Panc1 (cell line): ENCODE measurements around the gene VSTM1. TPM values are rescaled to one million over a fixed set of nuclear protein-coding genes. Genes with fewer than 3 reads are reported as not detected.

ENCODE experiments used
- ATAC-seq: fragments of 200-7000 bp; cut with Tn5 transposase; 2 replicates; pipeline ENCODE4 v1.9.1; 2020; ENCODE audit warnings: mild to moderate bottlenecking, moderate library complexity
- BruUV-seq: library from RNA; stranded (reverse); fragments of 400-500 nt; replicated peaks from 2 replicates; lab custom pipeline; 2021; lab: Mats Ljungman, UMichigan
- CTCF ChIA-PET: fragments of 300-600 bp; sonication (Branson Sonifier 250); formaldehyde crosslinking; loops from one replicate; lab custom pipeline; 2022; ENCODE audit warnings: antibody characterized with exemption; lab: Charles Lee
- POLR2A ChIA-PET: fragments of 300-600 bp; sonication (Branson Sonifier 250); formaldehyde crosslinking; loops from one replicate; lab custom pipeline; 2022; ENCODE audit warnings: antibody characterized with exemption; lab: Charles Lee
- DNase-seq: peaks from one replicate; pipeline ENCODE4 v3.0.0-alpha.2; 2010; ENCODE audit warnings: low read depth, low spot score
- H3K27ac ChIP-seq: 2 replicates; pipeline ENCODE4 v1.5.1; 2011; ENCODE audit warnings: mild to moderate bottlenecking, low read length, inconsistent platforms
- H3K27me3 ChIP-seq: fragments of 200-500 bp; sonication (Bioruptor generic); 2 replicates; pipeline ENCODE4 v1.6.0; 2014; ENCODE audit warnings: low read length, inconsistent platforms; ENCODE audit not compliant: control insufficient read depth, insufficient read depth
- H3K36me3 ChIP-seq: fragments of 200-500 bp; sonication (Bioruptor generic); 2 replicates; pipeline ENCODE4 v1.5.1; 2014; ENCODE audit warnings: inconsistent platforms, mild to moderate bottlenecking, low read length, moderate library complexity; ENCODE audit not compliant: control insufficient read depth, insufficient read depth
- H3K4me1 ChIP-seq: 2 replicates; pipeline ENCODE4 v1.5.1; 2011; ENCODE audit warnings: inconsistent platforms, mild to moderate bottlenecking, low read length, moderate library complexity; ENCODE audit not compliant: control insufficient read depth, insufficient read depth
- H3K4me3 ChIP-seq, 2 experiments: 2 replicates each; pipeline ENCODE4 v1.5.1; 2011 to 2012; ENCODE audit warnings: low read depth in 2 of 2, low read length in 2 of 2, mild to moderate bottlenecking in 2 of 2, inconsistent platforms in 1 of 2, moderate library complexity in 1 of 2
- H3K9me3 ChIP-seq: fragments of 200-500 bp; sonication (Bioruptor generic); 2 replicates; pipeline ENCODE4 v1.5.1; 2014; ENCODE audit warnings: low read depth, mild to moderate bottlenecking, inconsistent platforms, low read length, moderate library complexity; ENCODE audit not compliant: control insufficient read depth, insufficient read depth
- POLR2AphosphoS5 ChIP-seq: IDR thresholded peaks from 2 replicates; pipeline ENCODE4 v1.6.1; 2012; ENCODE audit warnings: mild to moderate bottlenecking, low read depth, low read length, moderate library complexity
- SIN3A ChIP-seq: IDR thresholded peaks from 2 replicates; pipeline ENCODE4 v1.6.1; 2012; ENCODE audit warnings: low read depth, mild to moderate bottlenecking, low read length, moderate library complexity, borderline replicate concordance; ENCODE audit not compliant: insufficient read depth
- TCF7L2 ChIP-seq: IDR thresholded peaks from 2 replicates; pipeline ENCODE4 v1.6.1; 2011; ENCODE audit warnings: mild to moderate bottlenecking, low read depth, low read length, inconsistent platforms
- in situ Hi-C: cut with HindIII; loops from 2 replicates; pipeline ENCODE4 v1.10.0; 2016; ENCODE audit warnings: low sequenced_read_pairs, low pct_unique_long_range_greater_than_20kb
- intact Hi-C: fragments of 100-400 bp; cut with micrococcal nuclease; formaldehyde crosslinking; loops from one replicate; pipeline ENCODE4 v1.10.0; 2022; ENCODE audit not compliant: unreplicated experiment
- total RNA-seq: library from RNA; stranded (reverse); gene quantifications from one replicate; pipeline ENCODE4 v1.2.1, GENCODE V29; 2021; ENCODE audit not compliant: unreplicated experiment
- TF ChIP-seq, protein P1 (sequence below): fragments of 450-650 bp; IDR thresholded peaks from 2 replicates; pipeline ENCODE4 v1.5.1; 2017; ENCODE audit warnings: mild to moderate bottlenecking
- TF ChIP-seq, protein P2 (sequence below), 2 experiments: IDR thresholded peaks; 2 replicates each; pipeline ENCODE4 v1.6.1; 2011 to 2012; ENCODE audit warnings: low read depth in 2 of 2, control low read depth in 1 of 2, low read length in 1 of 2, mild to moderate bottlenecking in 1 of 2, moderate library complexity in 1 of 2; ENCODE audit not compliant: insufficient read depth in 1 of 2

Gene VSTM1
- total RNA-seq, 1 experiment from 2014 or later: 1.5 TPM

DNA sequence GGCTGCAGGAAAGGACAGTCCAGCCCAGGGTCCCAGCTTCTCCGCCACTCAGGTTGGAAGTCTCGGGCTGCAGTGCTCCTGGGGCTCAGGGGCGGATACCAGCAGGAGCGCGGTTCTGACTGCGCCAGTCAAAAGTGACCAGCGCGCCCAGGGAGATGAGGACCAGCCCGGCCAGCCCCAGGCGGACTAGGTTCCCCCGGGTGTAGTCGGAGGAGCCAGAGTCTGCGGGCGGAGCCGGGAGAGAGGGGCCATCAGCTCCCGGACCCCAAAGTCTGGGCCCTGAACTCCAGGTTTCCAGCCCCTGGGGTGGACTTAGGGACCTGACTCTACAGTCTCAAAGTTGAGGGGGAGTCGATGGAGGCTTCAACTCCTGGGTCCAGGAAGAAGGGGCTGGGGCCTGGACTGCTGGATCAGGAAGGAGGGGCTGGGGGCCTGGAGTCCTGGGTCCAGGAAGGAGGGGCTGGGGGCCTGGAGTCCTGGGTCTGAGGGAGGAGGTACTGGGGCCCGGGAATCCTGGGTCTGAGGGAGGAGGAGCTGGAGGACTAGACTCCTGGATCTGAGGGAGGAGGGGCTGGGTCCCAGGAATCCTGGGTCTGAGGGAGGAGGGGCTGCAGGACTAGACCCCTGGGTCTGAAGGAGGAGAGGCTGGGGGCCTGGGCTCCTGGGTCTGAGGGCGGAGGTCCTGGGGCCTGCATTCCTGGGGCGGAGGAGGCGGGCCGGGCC is 31.6 kb upstream of the VSTM1 start:
- Histone ChIP-seq H3K36me3 (no peaks in the 10 kb centered on the region), H3K4me1 (peaks cover 14% of the 10 kb centered on the region), H3K9me3 (peaks cover 4% of the 10 kb centered on the region; the same call in 1 of the 2 replicates), H3K27ac (peak overlapping the region; percentile 89), H3K4me3 (peak overlapping the region; percentile 45 to 74), H3K27me3 (no peaks in the 10 kb centered on the region)
- BruUV-seq: no TSS peak
- in situ Hi-C loops (no loop called here), intact Hi-C loops (loop anchor here (5.0 kb wide), 1 partner anchor 63 kb away; no protein-coding TSS in a partner anchor)
- TF ChIP-seq, protein P1, sequence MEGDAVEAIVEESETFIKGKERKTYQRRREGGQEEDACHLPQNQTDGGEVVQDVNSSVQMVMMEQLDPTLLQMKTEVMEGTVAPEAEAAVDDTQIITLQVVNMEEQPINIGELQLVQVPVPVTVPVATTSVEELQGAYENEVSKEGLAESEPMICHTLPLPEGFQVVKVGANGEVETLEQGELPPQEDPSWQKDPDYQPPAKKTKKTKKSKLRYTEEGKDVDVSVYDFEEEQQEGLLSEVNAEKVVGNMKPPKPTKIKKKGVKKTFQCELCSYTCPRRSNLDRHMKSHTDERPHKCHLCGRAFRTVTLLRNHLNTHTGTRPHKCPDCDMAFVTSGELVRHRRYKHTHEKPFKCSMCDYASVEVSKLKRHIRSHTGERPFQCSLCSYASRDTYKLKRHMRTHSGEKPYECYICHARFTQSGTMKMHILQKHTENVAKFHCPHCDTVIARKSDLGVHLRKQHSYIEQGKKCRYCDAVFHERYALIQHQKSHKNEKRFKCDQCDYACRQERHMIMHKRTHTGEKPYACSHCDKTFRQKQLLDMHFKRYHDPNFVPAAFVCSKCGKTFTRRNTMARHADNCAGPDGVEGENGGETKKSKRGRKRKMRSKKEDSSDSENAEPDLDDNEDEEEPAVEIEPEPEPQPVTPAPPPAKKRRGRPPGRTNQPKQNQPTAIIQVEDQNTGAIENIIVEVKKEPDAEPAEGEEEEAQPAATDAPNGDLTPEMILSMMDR: no peak
- no peak for TF ChIP-seq POLR2AphosphoS5
- TF ChIP-seq, protein P2, sequence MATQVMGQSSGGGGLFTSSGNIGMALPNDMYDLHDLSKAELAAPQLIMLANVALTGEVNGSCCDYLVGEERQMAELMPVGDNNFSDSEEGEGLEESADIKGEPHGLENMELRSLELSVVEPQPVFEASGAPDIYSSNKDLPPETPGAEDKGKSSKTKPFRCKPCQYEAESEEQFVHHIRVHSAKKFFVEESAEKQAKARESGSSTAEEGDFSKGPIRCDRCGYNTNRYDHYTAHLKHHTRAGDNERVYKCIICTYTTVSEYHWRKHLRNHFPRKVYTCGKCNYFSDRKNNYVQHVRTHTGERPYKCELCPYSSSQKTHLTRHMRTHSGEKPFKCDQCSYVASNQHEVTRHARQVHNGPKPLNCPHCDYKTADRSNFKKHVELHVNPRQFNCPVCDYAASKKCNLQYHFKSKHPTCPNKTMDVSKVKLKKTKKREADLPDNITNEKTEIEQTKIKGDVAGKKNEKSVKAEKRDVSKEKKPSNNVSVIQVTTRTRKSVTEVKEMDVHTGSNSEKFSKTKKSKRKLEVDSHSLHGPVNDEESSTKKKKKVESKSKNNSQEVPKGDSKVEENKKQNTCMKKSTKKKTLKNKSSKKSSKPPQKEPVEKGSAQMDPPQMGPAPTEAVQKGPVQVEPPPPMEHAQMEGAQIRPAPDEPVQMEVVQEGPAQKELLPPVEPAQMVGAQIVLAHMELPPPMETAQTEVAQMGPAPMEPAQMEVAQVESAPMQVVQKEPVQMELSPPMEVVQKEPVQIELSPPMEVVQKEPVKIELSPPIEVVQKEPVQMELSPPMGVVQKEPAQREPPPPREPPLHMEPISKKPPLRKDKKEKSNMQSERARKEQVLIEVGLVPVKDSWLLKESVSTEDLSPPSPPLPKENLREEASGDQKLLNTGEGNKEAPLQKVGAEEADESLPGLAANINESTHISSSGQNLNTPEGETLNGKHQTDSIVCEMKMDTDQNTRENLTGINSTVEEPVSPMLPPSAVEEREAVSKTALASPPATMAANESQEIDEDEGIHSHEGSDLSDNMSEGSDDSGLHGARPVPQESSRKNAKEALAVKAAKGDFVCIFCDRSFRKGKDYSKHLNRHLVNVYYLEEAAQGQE (IDR thresholded peaks at IDR 0.05; ENCODE audit: insufficient read depth in 1 of 2, low read depth in 2 of 2, low read length in 1 of 2): no peak
- TF ChIP-seq TCF7L2: no peak
- CTCF ChIA-PET: interaction anchor here (0.5 to 1.1 kb wide), 4 partner anchors 13 to 436 kb away, joined by 4 to 7 read pairs (median 4); partner anchors contain the start of gene TARM1
- POLR2A ChIA-PET: interaction anchor here (0.5 to 0.7 kb wide), 3 partner anchors 48 to 236 kb away, joined by 3 to 7 read pairs (median 3); no protein-coding TSS in a partner anchor
- peak; percentile 3; the same call in 1 of the 2 replicates for ATAC-seq
- no peak for DNase-seq

DNA sequence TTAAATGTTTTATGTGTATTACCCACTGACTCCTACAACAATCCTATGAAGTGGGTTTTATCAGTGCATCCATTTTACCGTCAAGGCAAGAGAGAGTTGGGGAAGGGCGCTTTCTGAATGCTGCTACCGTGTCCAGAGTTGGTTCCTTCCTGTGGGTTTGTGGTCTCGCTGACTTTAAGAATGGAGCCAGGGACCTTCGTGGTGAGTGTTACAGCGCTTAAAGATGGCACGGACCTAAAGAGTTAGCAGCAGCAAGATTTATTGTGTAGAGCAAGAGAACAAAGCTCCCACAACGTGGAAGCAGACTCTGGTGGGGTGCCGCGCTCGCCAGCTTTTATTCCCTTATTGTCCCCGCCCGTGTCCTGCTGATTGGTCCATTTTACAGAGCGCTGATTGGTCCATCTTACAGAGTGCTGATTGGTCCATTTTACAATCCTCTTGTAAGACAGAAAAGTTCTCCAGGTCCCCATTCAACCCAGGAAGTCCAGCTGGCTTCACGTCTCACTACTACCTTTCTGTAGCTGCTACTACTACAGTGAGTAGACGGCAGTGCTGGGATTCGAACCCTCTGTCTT is 30.8 kb upstream of the VSTM1 start:
- in situ Hi-C loops: no loop called here
- intact Hi-C loops: no loop called here
- ChIA-PET CTCF (interaction anchor here (0.7 kb wide), 1 partner anchor 435 kb away, joined by 5 read pairs; no protein-coding TSS in a partner anchor), POLR2A (no interaction called here)
- no peaks in the 10 kb centered on the region for H3K27me3 ChIP-seq
- ATAC-seq (no peak), DNase-seq (no peak)
- peaks cover 12% of the 10 kb centered on the region for H3K4me1 ChIP-seq
- peak overlapping the region; percentile 89; the same call in 1 of the 2 replicates for H3K27ac ChIP-seq
- H3K9me3 ChIP-seq: peaks cover 4% of the 10 kb centered on the region; the same call in 1 of the 2 replicates
- H3K36me3 ChIP-seq: no peaks in the 10 kb centered on the region
- BruUV-seq: no TSS peak
- no peak overlapping the region for H3K4me3 ChIP-seq
- no peak for TF ChIP-seq TCF7L2
- TF ChIP-seq, protein P1: no peak
- TF ChIP-seq, protein P2 (IDR thresholded peaks at IDR 0.05; ENCODE audit: insufficient read depth in 1 of 2, low read depth in 2 of 2, low read length in 1 of 2): no peak
- TF ChIP-seq POLR2AphosphoS5: no peak
- TF ChIP-seq SIN3A: no peak
